GM21423 (cell line): ENCODE results near the gene LRP5.

Experiments
- ATAC-seq: cut with Tn5 transposase; IDR thresholded peaks from one replicate; pipeline ENCODE4 v1.9.1; 2021; ENCODE audit warnings: mild to moderate bottlenecking, moderate library complexity; ENCODE audit not compliant: unreplicated experiment

The LRP5 gene

DNA sequence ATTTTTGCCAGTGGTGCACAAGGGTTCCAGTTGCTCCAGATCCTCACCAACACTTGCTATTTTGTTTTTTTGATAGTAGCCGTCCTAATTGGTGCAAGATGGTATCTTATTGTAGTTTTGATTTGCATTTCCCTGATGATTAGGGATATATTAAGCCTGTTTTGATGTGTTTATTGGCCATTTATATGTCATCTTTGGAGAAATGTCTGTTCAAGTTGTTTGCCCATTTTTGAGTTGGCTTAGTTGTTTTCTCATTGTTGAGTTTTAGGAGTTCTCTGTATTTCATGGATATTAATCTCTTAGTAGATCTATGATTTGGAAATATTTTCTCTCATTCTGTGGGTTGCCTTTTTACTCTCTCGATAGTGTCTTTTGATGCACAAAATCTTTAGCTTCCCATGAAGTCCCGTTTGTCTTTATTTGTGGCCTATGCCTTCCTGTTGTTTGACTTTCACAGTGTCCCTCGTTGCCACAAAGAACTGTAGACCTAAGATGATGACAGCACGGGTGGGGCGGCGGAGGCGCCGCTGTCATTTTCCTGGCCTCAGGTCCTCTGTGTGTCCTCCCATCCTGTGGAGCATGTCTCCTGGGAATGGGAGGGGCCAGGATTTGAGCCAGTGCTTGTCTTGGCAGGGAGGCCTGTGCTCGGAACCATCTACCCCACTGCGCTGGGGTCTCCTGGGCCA, 33.5 kb downstream of the LRP5 start:
- ATAC-seq: no peak

- no peak for ATAC-seq
Measured at GRCh38 chr11:68346462-68346790, 34.0 kb downstream of the LRP5 start.

DNA sequence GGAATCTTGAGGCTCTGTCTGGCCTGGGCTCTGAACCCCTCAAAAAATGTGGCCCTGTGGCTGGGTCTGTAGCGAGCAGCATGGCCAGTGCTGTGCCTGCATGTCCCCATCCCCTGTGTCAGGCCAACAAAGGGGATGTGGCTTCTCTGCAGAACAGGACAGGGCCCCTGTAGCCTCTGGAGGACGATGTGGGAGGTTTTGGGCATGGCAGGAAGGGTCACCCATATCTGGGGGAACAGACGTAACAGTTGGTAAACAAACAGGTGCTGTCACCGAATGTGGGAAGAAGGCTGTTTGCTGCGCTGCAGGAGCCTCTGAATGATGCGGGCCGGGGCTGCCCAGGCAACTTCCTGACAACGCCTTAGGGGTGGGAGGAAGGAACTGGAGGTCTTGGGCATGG, 35.0 kb downstream of the LRP5 start:
- ATAC-seq: no peak

DNA sequence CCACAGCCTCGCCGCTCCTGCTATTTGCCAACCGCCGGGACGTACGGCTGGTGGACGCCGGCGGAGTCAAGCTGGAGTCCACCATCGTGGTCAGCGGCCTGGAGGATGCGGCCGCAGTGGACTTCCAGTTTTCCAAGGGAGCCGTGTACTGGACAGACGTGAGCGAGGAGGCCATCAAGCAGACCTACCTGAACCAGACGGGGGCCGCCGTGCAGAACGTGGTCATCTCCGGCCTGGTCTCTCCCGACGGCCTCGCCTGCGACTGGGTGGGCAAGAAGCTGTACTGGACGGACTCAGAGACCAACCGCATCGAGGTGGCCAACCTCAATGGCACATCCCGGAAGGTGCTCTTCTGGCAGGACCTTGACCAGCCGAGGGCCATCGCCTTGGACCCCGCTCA, 35.5 kb downstream of the LRP5 start:
- no peak for ATAC-seq

DNA sequence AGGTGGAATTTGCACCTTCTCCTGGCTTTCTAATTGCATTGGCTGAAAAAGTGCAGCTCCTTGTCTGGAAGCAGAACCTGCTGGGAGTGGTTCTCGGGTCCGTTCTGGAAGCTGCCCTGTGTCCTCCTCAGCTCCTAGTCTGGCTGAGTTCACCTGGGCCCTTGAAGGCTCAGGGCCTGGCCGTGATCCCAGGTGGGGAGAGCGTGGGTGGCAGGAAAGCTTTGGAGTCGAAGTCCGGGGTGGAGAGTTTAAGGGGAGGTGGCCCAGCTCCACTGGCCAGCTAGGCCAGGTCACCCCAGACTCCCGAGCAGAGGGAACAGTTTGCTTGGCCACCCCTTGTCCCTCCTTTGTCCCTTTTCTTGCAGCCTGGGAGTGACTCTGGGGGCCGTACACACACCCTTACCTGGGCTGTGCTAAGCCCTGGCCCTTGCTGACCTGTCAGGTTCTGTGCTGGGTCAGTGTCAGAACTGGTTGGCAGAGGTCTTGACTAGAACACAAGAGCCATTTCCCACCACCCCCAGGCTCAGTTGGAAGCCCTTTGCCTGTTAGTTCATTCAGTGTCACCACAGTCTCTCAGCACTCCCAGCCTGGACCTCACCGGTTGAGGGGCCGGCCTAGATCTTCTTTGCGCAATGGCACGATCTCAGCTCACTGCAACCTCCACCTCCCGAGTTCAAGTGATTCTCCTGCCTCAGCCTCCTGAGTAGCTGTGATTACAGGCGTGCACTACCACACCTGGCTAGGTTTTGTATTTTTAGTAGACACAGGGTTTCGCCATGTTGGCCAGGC, 37.3 kb downstream of the LRP5 start:
- no peak for ATAC-seq

- no peak for ATAC-seq
Measured at GRCh38 chr11:68350759-68351449, 38.5 kb downstream of the LRP5 start.

- no peak for ATAC-seq
Measured at GRCh38 chr11:68351450-68352275, 39.3 kb downstream of the LRP5 start.

DNA sequence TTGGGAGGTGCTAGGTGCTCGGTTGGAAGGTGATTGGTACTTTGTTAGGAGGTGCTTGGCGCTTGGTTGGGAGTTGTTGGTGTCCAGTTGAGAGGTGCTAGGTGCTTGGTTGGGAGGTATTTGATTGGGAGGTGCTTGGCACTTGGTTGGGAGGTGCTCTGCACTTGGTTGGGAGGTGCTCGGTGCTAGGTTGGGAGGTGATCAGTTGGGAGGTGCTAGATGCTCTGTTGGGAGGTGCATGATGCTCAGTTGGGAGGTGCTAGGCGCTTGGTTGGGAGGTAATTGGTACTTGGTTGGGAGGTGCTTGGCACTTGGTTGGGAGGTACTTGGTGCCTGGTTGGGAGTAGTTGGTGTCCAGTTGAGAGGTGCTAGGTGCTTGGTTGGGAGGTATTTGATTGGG, 40.2 kb downstream of the LRP5 start:
- no peak for ATAC-seq

DNA sequence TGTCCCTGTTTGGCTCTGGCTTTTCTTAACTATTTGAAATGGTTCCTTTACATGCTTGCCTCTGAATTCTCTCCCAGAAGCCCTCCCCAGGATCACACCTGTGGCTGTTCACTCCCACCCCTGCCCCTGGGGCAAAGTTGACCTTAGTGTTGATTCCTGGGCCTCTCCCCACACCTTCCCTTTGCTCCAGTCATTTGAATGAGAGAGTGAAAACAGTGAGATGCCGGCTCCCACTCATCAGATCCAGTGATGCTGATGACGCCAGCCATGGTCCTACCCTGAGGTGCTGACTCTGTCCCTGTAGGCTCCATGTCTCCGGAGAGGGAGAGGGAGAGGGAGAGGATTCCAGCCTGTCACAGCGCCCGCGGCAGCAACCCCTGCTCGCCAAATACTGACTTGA, 40.7 kb downstream of the LRP5 start:
- no peak for ATAC-seq

DNA sequence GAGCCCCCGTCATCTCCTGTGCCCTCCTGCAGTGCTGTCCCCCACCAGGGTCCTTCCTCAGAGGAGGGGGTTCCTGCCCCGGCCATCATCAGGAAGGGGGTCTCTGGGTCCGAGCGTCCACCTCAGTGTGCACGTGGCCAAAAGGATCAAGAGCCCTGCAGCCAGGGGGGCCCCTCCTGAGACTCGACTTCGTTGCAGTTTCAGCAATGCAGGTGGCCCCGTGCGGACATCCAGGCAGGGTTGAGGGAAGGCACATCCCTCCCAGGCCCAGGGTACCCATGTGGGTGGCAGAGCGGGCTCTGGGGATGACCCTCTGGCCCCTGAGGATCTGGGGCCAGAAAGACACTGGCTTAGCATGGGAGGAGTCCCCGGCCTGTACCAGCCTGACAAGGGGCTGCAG, 41.3 kb downstream of the LRP5 start:
- no peak for ATAC-seq

DNA sequence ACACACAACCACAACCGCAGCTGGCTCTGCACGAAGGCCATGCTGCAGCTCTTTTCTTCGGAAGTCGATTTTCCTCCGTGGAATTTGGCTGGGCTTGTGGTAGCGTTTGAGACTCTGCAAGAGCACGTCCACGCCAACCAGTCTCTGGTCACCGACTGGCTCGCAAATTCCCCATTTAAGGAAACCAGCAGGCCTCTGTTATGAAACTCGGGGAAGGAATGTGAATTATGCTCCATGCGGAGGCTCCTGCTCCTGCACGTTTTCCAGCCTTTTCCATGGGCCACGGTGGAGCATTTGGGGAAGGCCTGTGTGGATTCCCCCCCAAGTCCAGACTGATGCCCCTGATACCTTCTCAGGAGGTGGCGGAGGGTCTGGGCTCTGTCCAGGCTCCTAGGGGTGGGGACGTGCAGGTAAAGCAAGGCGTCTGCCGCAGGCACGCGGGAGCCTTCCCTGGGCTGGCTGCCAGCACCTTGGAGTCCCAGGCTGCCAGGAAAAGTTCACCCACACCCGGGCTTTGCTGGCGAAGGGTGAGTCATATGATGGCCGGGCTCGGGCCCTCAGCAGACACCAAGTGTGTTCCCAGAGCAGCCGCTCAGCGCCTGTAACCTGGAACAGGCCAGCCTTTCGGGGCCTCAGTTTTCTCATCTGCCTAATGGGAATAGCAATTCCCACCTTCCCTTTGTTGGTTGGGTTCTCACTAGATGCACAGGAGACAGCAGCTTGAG, 41.9 kb downstream of the LRP5 start:
- ATAC-seq: no peak

DNA sequence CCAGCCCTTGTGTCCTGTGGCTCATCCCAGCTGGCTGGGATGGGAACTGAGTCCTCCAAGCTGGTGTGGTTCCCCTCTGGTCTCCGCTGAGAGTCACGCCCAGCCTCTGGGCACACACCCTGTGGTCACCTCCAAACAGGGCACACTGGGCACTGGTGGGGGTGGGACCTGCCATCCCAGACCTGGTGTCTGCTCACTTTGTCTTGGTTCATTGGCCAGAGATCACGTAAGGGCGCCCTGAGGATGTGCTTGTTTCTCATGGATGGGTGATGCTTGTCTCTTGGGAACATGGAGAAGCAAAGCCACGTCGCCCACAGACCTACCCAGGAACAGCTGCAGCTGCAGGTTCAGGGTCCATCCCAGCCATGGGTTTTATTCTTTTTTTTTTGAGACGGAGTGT, 43.1 kb downstream of the LRP5 start:
- ATAC-seq: no peak

DNA sequence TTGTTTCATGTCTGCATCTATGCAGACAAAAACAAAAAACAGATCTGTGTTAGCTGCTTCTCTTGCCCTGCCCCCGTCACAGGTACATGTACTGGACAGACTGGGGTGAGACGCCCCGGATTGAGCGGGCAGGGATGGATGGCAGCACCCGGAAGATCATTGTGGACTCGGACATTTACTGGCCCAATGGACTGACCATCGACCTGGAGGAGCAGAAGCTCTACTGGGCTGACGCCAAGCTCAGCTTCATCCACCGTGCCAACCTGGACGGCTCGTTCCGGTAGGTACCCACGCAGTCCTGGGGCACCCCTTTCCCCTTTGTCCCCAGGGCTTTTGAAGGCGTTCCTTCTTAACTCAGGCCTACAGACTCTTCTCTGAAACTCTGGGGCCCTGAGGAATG, 45.2 kb downstream of the LRP5 start:
- no peak for ATAC-seq

GRCh38 chr11:68358416-68358815, 46.0 kb downstream of the LRP5 start:
- no peak for ATAC-seq

- ATAC-seq: no peak
Measured at GRCh38 chr11:68361702-68362101, 49.3 kb downstream of the LRP5 start.

GRCh38 chr11:68362801-68363379, 50.5 kb downstream of the LRP5 start:
- ATAC-seq: no peak

DNA sequence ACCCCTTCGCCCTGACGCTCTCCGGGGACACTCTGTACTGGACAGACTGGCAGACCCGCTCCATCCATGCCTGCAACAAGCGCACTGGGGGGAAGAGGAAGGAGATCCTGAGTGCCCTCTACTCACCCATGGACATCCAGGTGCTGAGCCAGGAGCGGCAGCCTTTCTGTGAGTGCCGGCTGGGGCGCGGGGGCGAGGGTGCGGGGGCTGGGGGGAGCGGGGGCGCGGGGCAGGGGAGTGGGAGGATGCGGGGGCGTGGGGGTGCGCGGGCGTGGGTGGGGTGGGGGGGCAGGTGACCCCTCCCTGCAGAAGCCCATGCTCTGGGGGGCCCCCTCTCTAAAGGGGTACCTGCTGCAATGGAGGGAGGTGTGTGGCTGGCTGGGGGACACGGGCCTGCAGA, 51.4 kb downstream of the LRP5 start:
- no peak for ATAC-seq

GRCh38 chr11:68364581-68364980, 52.2 kb downstream of the LRP5 start:
- ATAC-seq: no peak

GRCh38 chr11:68365943-68366435, 53.6 kb downstream of the LRP5 start:
- ATAC-seq: no peak

GRCh38 chr11:68367252-68367651, 54.9 kb downstream of the LRP5 start:
- no peak for ATAC-seq
